ENCODE measurements around the gene TMEM203. TPM values are rescaled to one million over a fixed set of nuclear protein-coding genes. Genes with fewer than 3 reads are reported as not detected.

Gene TMEM203
- total and polyA plus RNA-seq, 2 of the 13 experiments (the other 11 are each of a cell fraction or from before 2014, with no cell fraction given) = 23.4 to 36.7 TPM

DNA sequence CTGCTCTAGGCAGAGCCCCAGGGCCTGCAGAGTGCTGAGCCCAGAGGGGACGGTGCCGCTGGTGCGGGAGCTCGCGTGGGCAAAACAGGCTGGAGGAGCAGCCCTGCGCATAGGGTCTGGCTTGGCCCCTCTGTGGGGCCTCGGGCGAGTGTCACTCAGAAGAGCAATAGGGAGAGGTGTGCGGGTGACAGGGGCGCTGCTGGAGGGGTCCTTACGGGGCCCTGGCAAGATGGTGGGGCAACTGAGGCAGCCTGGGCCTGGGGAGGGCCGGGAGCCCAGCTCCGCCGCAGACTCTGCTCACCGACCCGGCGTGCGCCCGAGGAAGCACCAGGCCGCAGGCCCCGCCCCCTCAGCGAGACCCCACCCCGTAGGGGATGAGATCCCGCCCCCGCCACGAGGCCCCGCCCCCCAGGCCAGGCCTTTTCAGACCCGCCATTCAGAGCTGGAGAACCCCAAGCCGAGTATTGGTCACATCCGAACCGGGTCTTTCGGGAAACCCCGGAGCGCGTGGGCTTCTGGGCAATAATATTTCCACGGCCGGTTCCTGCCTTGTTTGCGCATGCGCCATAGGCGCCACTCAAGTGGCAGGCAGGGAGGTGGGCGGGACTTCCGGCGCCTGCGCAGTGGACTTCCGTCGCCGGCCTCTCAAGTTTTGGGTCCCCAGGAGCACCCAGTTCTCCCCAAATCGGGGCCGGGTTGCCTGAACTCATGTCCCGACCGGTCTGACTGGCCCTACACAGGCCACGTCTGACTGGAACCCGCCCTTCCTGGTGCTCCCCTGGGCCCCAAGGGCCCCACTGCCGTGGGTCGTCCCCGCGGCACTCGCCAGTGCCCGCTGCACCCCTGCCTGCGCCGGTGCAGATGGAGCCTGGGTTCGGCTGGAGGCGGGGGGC, 17.9 kb upstream of the TMEM203 start (continued):
- TF ChIP-seq ZNF224 (CRISPR knock-in tag; IDR thresholded peaks at IDR 0.05) = no peak
- no peak; the same call in 1 of the 2 replicates for TF ChIP-seq ZSCAN29 (CRISPR knock-in tag; conservative IDR thresholded peaks at IDR 0.05)
- TF ChIP-seq HOXA9 (CRISPR knock-in tag; IDR thresholded peaks at IDR 0.05; ENCODE audit: borderline replicate concordance) = no peak
- peak; percentile 60; the same call in 1 of the 2 replicates for TF ChIP-seq ZSCAN31 (CRISPR knock-in tag; IDR thresholded peaks at IDR 0.05; ENCODE audit: low read depth)
- no peak for TF ChIP-seq CCDC6 (CRISPR knock-in tag; IDR thresholded peaks at IDR 0.05)
- TF ChIP-seq ZNF24 (IDR thresholded peaks at IDR 0.05) = no peak
- no peak; the same call in 1 of the 2 replicates for TF ChIP-seq AHR (CRISPR knock-in tag; IDR thresholded peaks at IDR 0.05)
- no peak; the same call in 1 of the 2 replicates for TF ChIP-seq MXD4 (CRISPR knock-in tag; IDR thresholded peaks at IDR 0.05)
- TF ChIP-seq, protein P1, sequence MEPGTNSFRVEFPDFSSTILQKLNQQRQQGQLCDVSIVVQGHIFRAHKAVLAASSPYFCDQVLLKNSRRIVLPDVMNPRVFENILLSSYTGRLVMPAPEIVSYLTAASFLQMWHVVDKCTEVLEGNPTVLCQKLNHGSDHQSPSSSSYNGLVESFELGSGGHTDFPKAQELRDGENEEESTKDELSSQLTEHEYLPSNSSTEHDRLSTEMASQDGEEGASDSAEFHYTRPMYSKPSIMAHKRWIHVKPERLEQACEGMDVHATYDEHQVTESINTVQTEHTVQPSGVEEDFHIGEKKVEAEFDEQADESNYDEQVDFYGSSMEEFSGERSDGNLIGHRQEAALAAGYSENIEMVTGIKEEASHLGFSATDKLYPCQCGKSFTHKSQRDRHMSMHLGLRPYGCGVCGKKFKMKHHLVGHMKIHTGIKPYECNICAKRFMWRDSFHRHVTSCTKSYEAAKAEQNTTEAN (CRISPR knock-in tag; conservative IDR thresholded peaks at IDR 0.05) = no peak
- TF ChIP-seq ZNF569 (CRISPR knock-in tag; IDR thresholded peaks at IDR 0.05; ENCODE audit: borderline replicate concordance) = no peak
- TF ChIP-seq PITX1 (CRISPR knock-in tag; IDR thresholded peaks at IDR 0.05) = no peak
- no peak for TF ChIP-seq TEAD3 (CRISPR knock-in tag; optimal IDR thresholded peaks at IDR 0.05; ENCODE audit: borderline replicate concordance)
- TF ChIP-seq, protein P2, sequence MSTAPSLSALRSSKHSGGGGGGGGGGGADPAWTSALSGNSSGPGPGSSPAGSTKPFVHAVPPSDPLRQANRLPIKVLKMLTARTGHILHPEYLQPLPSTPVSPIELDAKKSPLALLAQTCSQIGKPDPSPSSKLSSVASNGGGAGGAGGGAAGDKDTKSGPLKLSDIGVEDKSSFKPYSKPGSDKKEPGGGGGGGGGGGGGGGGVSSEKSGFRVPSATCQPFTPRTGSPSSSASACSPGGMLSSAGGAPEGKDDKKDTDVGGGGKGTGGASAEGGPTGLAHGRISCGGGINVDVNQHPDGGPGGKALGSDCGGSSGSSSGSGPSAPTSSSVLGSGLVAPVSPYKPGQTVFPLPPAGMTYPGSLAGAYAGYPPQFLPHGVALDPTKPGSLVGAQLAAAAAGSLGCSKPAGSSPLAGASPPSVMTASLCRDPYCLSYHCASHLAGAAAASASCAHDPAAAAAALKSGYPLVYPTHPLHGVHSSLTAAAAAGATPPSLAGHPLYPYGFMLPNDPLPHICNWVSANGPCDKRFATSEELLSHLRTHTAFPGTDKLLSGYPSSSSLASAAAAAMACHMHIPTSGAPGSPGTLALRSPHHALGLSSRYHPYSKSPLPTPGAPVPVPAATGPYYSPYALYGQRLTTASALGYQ (CRISPR knock-in tag; IDR thresholded peaks at IDR 0.05) = no peak
- TF ChIP-seq GATAD2A (CRISPR knock-in tag; IDR thresholded peaks at IDR 0.05) = no peak
- TF ChIP-seq MTF2 (CRISPR knock-in tag; IDR thresholded peaks at IDR 0.05; ENCODE audit: borderline replicate concordance) = no peak
- TF ChIP-seq SP1 (IDR thresholded peaks at IDR 0.05) = no peak
- TF ChIP-seq SP1 (CRISPR knock-in tag; IDR thresholded peaks at IDR 0.05) = no peak
- TF ChIP-seq ZNF101 (CRISPR knock-in tag; IDR thresholded peaks at IDR 0.05; ENCODE audit: borderline replicate concordance, low read depth) = no peak
- TF ChIP-seq ZNF350 (CRISPR knock-in tag; IDR thresholded peaks at IDR 0.05; ENCODE audit: borderline replicate concordance, low read depth) = 0 out of 2 replicates have a peak, but pooled peaks have one; percentile 17
- TF ChIP-seq, protein P3, sequence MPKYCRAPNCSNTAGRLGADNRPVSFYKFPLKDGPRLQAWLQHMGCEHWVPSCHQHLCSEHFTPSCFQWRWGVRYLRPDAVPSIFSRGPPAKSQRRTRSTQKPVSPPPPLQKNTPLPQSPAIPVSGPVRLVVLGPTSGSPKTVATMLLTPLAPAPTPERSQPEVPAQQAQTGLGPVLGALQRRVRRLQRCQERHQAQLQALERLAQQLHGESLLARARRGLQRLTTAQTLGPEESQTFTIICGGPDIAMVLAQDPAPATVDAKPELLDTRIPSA (CRISPR knock-in tag; IDR thresholded peaks at IDR 0.05; ENCODE audit: borderline replicate concordance) = 0 out of 2 replicates have a peak, but pooled peaks have one; percentile 50
- peak; percentile 38 for TF ChIP-seq TAF15 (IDR thresholded peaks at IDR 0.05; ENCODE audit: low read depth, low read length, poor library complexity, severe bottlenecking)
